Duodenal mucosa (tissue), 2 donors: ENCODE results near the gene USP15.

Experiments
- H3K27ac ChIP-seq: one replicate; pipeline ENCODE4 v1.7.0; 2013; ENCODE audit warnings: low read depth, low read length
- H3K27me3 ChIP-seq, 2 donors: one replicate each; pipeline ENCODE4 v1.7.0; 2013; ENCODE audit warnings: low read length in 2 of 2, control low read depth in 1 of 2; ENCODE audit not compliant: insufficient read depth in 2 of 2, control insufficient read depth in 1 of 2
- H3K36me3 ChIP-seq, 2 donors: one replicate each; pipeline ENCODE4 v1.7.0; 2013; ENCODE audit warnings: low read length in 2 of 2, control low read depth in 1 of 2; ENCODE audit not compliant: insufficient read depth in 2 of 2, control insufficient read depth in 1 of 2
- H3K4me1 ChIP-seq, 2 donors: one replicate each; pipeline ENCODE4 v1.7.0; 2013; ENCODE audit warnings: low read length in 2 of 2, control low read depth in 1 of 2; ENCODE audit not compliant: insufficient read depth in 2 of 2, control insufficient read depth in 1 of 2
- H3K4me3 ChIP-seq, 2 donors: one replicate each; pipeline ENCODE4 v1.7.0; 2013; ENCODE audit warnings: low read length in 2 of 2, low read depth in 1 of 2
- H3K9ac ChIP-seq, 2 donors: one replicate each; pipeline ENCODE4 v1.7.0; 2013; ENCODE audit warnings: low read length in 2 of 2, low read depth in 1 of 2
- H3K9me3 ChIP-seq, 2 donors: one replicate each; pipeline ENCODE4 v1.7.0; 2013; ENCODE audit warnings: low read length in 2 of 2, control low read depth in 1 of 2; ENCODE audit not compliant: control insufficient read depth in 1 of 2

The USP15 gene

DNA sequence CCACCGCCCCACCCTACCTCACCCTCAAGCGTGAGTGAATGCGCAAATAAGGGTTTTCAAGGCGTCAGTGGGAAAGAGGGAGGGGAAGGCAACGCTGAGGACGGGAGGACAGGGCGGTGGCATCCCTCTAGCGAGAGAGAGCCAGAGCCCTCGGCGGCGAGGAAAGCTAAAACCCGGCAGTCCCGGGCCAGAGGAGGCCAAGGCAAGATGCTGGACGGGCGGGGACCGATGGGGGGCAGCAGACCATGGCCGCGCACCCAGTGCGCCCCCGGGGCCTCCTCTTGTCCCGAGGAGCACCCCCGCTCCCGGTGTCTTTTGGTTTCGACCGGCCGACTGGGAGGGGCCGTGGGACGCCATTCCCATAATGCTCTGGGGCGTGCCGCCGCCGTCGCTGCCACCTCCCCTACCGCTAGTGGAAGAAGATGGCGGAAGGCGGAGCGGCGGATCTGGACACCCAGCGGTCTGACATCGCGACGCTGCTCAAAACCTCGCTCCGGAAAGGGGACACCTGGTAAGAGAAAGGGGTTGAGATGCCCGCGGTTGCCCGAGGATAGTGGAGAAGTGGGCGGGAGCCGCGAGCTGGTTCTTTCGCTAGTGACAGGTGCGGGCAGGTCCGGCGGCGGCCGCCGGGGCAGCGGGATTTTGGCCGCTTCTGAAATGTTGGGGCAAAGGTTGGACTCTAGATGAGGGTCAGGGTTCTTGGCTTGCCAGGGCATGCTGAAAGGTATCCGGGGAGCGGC lies at the start of gene USP15:
USP15 (plus strand) TSS at position 412 of the 740 bp plus-strand sequence; CDS start at position 423, 11 bp downstream.
- peak within 1 kb of the TSS; percentile 91 to 95 for H3K9ac ChIP-seq
- H3K27ac ChIP-seq: peak within 1 kb of the TSS; percentile 91
- no peaks in the 10 kb centered on the region for H3K9me3 ChIP-seq
- H3K4me1 ChIP-seq: peaks cover 15 to 27% of the 10 kb centered on the region in 2 donors
- peak within 1 kb of the TSS; percentile 94 to 96 for H3K4me3 ChIP-seq
- no peaks in the 10 kb centered on the region for H3K36me3 ChIP-seq
- no peaks in the 10 kb centered on the region for H3K27me3 ChIP-seq

DNA sequence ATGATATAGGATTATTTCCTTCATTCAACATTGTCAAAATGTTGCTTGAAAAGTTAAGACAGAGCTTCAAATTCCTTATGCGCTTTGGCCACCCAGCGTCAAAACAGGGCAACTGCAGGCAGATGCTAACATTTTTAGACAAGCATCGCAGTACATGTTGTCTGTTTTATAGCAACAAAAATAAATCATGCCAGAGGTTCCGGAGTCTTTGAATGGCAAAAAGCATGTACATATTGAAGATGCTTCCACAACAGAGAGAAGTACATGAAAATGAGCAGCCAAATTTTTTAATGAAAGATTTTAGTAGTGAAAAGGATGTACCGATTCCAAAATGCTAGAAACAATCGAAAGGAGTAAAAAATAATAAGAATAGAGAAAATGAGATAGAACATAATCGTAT lies 49.8 kb upstream of the USP15 start:
- no peak overlapping the region for H3K4me3 ChIP-seq
- H3K9me3 ChIP-seq: no peaks in the 10 kb centered on the region
- H3K4me1 ChIP-seq: no peaks in the 10 kb centered on the region
- H3K9ac ChIP-seq: no peak overlapping the region
- H3K36me3 ChIP-seq: no peaks in the 10 kb centered on the region
- no peaks in the 10 kb centered on the region for H3K27me3 ChIP-seq
- no peak overlapping the region for H3K27ac ChIP-seq

DNA sequence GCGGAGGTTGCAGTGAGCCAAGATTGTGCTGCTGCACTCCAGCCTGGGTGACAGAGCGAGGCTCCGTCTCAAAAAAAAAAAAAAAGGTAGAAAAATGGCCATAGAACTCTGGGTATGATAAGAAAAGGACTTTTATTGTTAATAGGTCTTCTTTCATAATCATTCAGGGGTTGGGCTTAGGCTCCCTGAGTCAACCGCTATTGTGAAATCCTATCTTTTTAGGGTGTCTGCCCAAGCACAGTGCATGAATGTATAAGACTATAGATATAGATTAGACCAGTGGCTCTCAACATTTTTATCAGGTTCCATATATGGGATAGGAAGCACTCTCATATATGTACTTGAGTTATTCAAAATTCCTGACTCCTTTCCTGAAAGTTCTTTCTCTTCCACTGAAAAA lies 48.7 kb upstream of the USP15 start:
- H3K4me3 ChIP-seq: no peak overlapping the region
- no peak overlapping the region for H3K27ac ChIP-seq
- H3K27me3 ChIP-seq: no peaks in the 10 kb centered on the region
- no peaks in the 10 kb centered on the region for H3K4me1 ChIP-seq
- no peaks in the 10 kb centered on the region for H3K36me3 ChIP-seq
- no peak overlapping the region for H3K9ac ChIP-seq
- no peaks in the 10 kb centered on the region for H3K9me3 ChIP-seq

DNA sequence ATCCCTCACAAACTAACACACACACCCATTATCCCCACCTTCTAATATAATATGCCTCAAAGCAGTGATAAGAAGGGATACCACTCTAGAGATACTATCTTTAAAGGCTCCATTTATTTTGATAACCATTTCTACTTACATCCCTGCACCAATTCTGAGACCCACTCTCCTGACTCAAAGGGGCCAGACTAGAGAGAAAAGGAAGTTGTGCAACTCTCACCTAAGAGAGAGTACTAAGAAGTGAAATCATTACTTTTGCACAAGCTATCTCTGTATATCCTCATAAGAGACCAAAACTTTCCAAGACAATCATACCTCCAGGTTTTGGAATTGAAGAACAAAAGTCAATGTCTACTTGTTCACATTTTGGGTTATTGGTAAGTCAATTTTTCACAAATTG lies 45.4 kb upstream of the USP15 start:
- Histone ChIP-seq H3K27me3 (no peaks in the 10 kb centered on the region), H3K36me3 (no peaks in the 10 kb centered on the region), H3K4me1 (no peaks in the 10 kb centered on the region), H3K9ac (no peak overlapping the region), H3K27ac (no peak overlapping the region), H3K4me3 (no peak overlapping the region), H3K9me3 (no peaks in the 10 kb centered on the region)

DNA sequence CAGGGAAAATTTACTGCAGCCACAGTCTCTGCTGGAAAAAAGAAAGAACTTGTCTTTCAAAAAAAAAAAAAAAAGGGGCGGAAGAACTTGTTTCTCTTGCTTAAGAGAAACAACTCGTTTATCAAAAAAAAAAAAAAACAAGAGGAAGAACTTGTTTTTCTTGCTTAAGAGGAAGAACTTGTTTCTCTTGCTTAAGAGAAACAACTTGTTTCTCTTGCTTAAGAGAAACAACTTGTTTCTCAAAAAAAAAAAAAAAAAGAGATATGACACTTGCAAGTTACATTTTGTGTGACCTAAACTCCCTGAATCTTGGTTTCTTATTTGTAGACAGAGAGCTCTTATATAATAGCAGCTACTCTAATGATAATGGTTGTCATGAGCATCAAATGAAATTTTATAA lies 44.7 kb upstream of the USP15 start:
- no peaks in the 10 kb centered on the region for H3K36me3 ChIP-seq
- no peaks in the 10 kb centered on the region for H3K27me3 ChIP-seq
- no peak overlapping the region for H3K9ac ChIP-seq
- H3K4me1 ChIP-seq: no peaks in the 10 kb centered on the region
- H3K9me3 ChIP-seq: no peaks in the 10 kb centered on the region
- no peak overlapping the region for H3K27ac ChIP-seq
- no peak overlapping the region for H3K4me3 ChIP-seq

DNA sequence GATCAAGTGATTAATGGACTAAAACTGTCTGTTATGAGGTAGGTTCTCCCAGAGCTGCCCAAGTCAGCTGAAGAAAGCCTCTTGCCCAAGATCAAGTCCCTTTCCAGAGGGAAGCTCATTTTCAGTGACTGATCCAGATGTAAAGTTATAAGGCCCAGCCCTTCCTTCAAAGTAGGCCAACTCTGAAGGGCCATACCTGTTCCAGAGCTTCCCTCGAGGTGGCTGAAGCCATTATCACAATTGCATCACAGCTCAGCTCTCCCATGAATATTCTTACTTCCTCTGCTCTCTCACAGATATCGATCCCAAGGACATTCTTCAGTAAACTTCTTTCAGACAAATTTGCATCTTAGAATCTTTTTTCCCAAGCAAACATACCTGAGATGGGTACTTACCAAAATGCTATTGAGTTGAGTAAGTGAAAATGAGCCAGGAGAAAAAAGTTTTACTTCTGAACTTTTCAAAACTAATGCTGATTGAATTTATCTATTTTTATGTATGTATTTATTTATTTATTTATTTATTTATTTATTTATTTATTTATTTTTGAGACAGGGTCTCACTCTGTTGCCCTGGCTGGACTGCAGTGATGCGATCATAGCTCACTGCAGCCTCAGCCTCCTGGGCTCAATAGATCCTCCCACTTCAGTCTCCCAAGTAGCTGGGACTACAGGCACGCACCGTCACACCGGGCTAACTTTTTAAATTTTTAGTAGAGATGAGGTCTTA lies 42.6 kb upstream of the USP15 start:
- H3K4me3 ChIP-seq: no peak overlapping the region
- H3K9ac ChIP-seq: no peak overlapping the region
- no peaks in the 10 kb centered on the region for H3K9me3 ChIP-seq
- H3K4me1 ChIP-seq: no peaks in the 10 kb centered on the region
- no peaks in the 10 kb centered on the region for H3K36me3 ChIP-seq
- H3K27me3 ChIP-seq: no peaks in the 10 kb centered on the region
- H3K27ac ChIP-seq: no peak overlapping the region

DNA sequence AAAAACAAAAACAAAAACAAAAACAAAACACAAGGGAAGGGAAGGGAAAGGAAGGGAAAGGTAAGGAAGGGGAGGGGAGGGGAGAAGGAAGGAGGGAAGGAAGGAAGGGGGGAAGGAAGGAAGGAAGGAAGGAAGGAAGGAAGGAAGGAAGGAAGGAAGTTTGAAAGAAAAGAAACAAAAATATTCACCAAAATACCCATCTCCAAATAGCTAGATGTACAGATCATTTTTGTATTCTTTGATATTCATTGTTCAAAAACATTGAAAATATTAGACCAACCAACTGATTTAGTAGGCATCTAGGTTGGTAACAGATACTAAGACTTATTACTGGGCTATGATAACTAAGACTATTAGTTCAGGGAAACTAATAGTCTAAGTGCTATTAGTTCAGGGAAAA lies 39.1 kb upstream of the USP15 start:
- Histone ChIP-seq H3K27me3 (no peaks in the 10 kb centered on the region), H3K9ac (no peak overlapping the region), H3K9me3 (no peaks in the 10 kb centered on the region), H3K4me3 (no peak overlapping the region), H3K4me1 (no peaks in the 10 kb centered on the region), H3K36me3 (no peaks in the 10 kb centered on the region), H3K27ac (no peak overlapping the region)

DNA sequence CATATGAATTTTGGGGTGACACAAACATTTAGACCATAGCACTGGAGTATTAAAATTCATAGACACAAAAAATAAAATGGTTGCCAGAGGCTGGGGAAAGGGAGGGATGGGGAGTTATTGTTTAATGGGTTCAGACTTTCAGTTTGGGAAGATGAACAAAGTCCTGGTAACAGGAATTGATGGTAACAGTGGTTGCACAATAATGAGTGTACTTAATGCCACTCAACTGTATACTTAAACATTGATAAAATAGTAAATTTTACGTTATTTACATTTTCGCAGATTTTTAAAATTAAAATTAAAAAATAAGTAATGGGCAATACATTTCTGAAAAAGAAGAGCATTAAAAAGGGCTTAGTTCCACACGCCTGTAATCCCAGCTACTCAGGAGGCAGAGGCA lies 35.6 kb upstream of the USP15 start:
- no peaks in the 10 kb centered on the region for H3K4me1 ChIP-seq
- no peaks in the 10 kb centered on the region for H3K36me3 ChIP-seq
- H3K9me3 ChIP-seq: no peaks in the 10 kb centered on the region
- no peak overlapping the region for H3K4me3 ChIP-seq
- no peak overlapping the region for H3K9ac ChIP-seq
- no peak overlapping the region for H3K27ac ChIP-seq
- no peaks in the 10 kb centered on the region for H3K27me3 ChIP-seq

DNA sequence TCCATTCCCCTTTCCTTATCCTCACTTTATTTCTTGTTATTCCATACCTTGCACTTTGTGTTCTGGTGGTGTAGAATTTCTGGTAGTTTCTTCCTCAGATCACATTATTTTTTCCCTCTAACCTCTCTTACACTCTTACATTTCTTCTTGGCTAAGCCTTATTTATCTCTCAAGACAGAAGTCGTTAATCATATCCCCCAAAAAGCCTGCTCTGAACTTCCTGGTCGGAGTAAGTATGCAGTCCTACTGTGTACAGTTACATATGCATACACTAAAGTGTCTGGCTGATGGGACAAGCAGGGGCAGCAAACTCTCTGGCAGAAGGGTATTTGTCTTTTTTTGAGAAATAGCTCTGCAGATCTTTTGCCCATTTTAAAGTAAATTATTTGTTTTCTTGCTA lies 33.1 kb upstream of the USP15 start:
- H3K36me3 ChIP-seq: no peaks in the 10 kb centered on the region
- no peak overlapping the region for H3K4me3 ChIP-seq
- H3K4me1 ChIP-seq: no peaks in the 10 kb centered on the region
- no peaks in the 10 kb centered on the region for H3K27me3 ChIP-seq
- no peak overlapping the region for H3K27ac ChIP-seq
- H3K9ac ChIP-seq: no peak overlapping the region
- H3K9me3 ChIP-seq: no peaks in the 10 kb centered on the region

DNA sequence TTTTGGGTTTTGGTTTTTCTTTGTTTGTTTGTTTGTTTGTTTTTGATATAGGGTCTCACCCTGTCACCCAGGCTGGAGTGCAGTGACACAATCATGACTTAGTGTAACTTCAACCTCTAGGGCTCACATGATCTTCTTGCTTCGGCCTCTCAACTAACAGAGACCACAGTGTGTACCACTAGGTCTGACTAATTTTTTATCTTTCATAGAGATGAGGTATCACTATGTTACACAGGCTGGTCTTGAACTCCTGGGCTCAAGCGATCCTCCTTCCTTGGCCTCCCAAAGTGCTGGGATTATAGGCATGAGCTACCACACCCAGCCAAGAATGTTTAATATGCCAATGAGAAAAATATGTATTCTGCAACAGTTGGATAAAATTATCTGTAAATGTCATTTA lies 29.6 kb upstream of the USP15 start:
- Histone ChIP-seq H3K27me3 (no peaks in the 10 kb centered on the region), H3K27ac (no peak overlapping the region), H3K9me3 (no peaks in the 10 kb centered on the region), H3K36me3 (no peaks in the 10 kb centered on the region), H3K4me3 (no peak overlapping the region), H3K4me1 (no peaks in the 10 kb centered on the region), H3K9ac (no peak overlapping the region)
